DOHH2 (cell line): ENCODE data around the gene FGFR3.

ENCODE experiments used
- H3F3A ChIP-seq: fragments of 200-600 bp; sonication (generic), shearing (Covaris generic); 2 replicates; pipeline ENCODE4 v1.6.0; 2016; ENCODE audit warnings: antibody characterized with exemption, mild to moderate bottlenecking; ENCODE audit not compliant: control insufficient read depth, insufficient read depth
- H3K27ac ChIP-seq: fragments of 200-600 bp; sonication (generic); 2 replicates; pipeline ENCODE4 v1.5.1; 2014; ENCODE audit warnings: low read depth, mild to moderate bottlenecking, low read length, moderate library complexity
- H3K27me3 ChIP-seq: fragments of 200-600 bp; sonication (generic); 2 replicates; pipeline ENCODE4 v1.6.1; 2014; ENCODE audit warnings: mild to moderate bottlenecking, low read length, mixed read lengths; ENCODE audit not compliant: control insufficient read depth
- H3K36me3 ChIP-seq: fragments of 200-600 bp; sonication (generic); 2 replicates; pipeline ENCODE4 v1.6.1; 2014; ENCODE audit warnings: mild to moderate bottlenecking, low read length, moderate library complexity, mixed read lengths; ENCODE audit not compliant: control insufficient read depth
- H3K4me1 ChIP-seq: fragments of 200-600 bp; sonication (generic); 2 replicates; pipeline ENCODE4 v1.6.1; 2014; ENCODE audit warnings: mild to moderate bottlenecking, low read length, mixed read lengths; ENCODE audit not compliant: control insufficient read depth
- H3K4me2 ChIP-seq: fragments of 200-600 bp; sonication (generic); 2 replicates; pipeline ENCODE4 v1.6.0; 2014; ENCODE audit warnings: mild to moderate bottlenecking, low read length, moderate library complexity
- H3K4me3 ChIP-seq: fragments of 200-600 bp; sonication (generic); 2 replicates; pipeline ENCODE4 v1.5.1; 2014; ENCODE audit warnings: mild to moderate bottlenecking, low read length, mixed read lengths
- H3K79me2 ChIP-seq: fragments of 200-600 bp; sonication (generic); 2 replicates; pipeline ENCODE4 v1.6.1; 2014; ENCODE audit warnings: mild to moderate bottlenecking, low read length, mixed read lengths; ENCODE audit not compliant: control insufficient read depth
- H3K9me2 ChIP-seq: fragments of 200-600 bp; sonication (generic); replicated peaks from 2 replicates; pipeline ENCODE4 v1.6.1; 2014; ENCODE audit warnings: mild to moderate bottlenecking, low read length, mixed read lengths; ENCODE audit not compliant: control insufficient read depth
- H3K9me3 ChIP-seq: fragments of 200-600 bp; sonication (generic); 2 replicates; pipeline ENCODE4 v1.6.1; 2014; ENCODE audit warnings: antibody characterized with exemption, low read length, mixed read lengths; ENCODE audit not compliant: control insufficient read depth, insufficient read depth
- H4K20me1 ChIP-seq: fragments of 200-600 bp; sonication (generic); 2 replicates; pipeline ENCODE4 v1.6.0; 2014; ENCODE audit warnings: low read depth, mild to moderate bottlenecking, antibody characterized with exemption, low read length, moderate library complexity; ENCODE audit not compliant: control insufficient read depth, insufficient read depth
- CTCF ChIP-seq: fragments of 200-600 bp; sonication (generic); IDR thresholded peaks from one replicate; pipeline ENCODE4 v1.5.1; 2014; ENCODE audit warnings: antibody characterized with exemption, mild to moderate bottlenecking, low read depth, low read length; ENCODE audit not compliant: poor library complexity, severe bottlenecking
- EZH2phosphoT487 ChIP-seq: fragments of 200-600 bp; sonication (generic); IDR thresholded peaks from 2 replicates; pipeline ENCODE4 v1.6.1; 2017; ENCODE audit warnings: borderline replicate concordance, mild to moderate bottlenecking, antibody characterized with exemption, low read length, moderate library complexity, mixed read lengths

The FGFR3 gene

GRCh38 chr4:1777822-1778641 is 15.1 kb upstream of the FGFR3 start:
- no peak overlapping the region for H3K4me3 ChIP-seq
- H3K9me2 ChIP-seq = no peaks in the 10 kb centered on the region
- H3K36me3 ChIP-seq = no peaks in the 10 kb centered on the region
- H3K9me3 ChIP-seq = no peaks in the 10 kb centered on the region
- no peaks in the 10 kb centered on the region for H3K79me2 ChIP-seq
- H4K20me1 ChIP-seq = no peaks in the 10 kb centered on the region
- no peaks in the 10 kb centered on the region for H3F3A ChIP-seq
- TF ChIP-seq CTCF = no peak
- no peak for TF ChIP-seq EZH2phosphoT487
- H3K27ac ChIP-seq = no peak overlapping the region
- no peak overlapping the region for H3K4me2 ChIP-seq
- 0 out of 2 replicates have a peak, but pooled peaks cover 2% of the 10 kb centered on the region for H3K27me3 ChIP-seq
- H3K4me1 ChIP-seq = no peaks in the 10 kb centered on the region

GRCh38 chr4:1778642-1779392 is 14.3 kb upstream of the FGFR3 start:
- TF ChIP-seq EZH2phosphoT487 = no peak
- TF ChIP-seq CTCF = no peak
- Histone ChIP-seq H3F3A (no peaks in the 10 kb centered on the region), H3K27me3 (0 out of 2 replicates have a peak, but pooled peaks cover 2% of the 10 kb centered on the region), H3K4me1 (no peaks in the 10 kb centered on the region; the same call in 1 of the 2 replicates), H3K79me2 (no peaks in the 10 kb centered on the region), H3K9me3 (no peaks in the 10 kb centered on the region), H3K4me2 (no peak overlapping the region), H3K4me3 (no peak overlapping the region), H3K36me3 (no peaks in the 10 kb centered on the region), H4K20me1 (no peaks in the 10 kb centered on the region), H3K9me2 (no peaks in the 10 kb centered on the region), H3K27ac (no peak overlapping the region)

GRCh38 chr4:1779588-1780382 is 13.3 kb upstream of the FGFR3 start:
- Histone ChIP-seq H3K4me1 (no peaks in the 10 kb centered on the region; the same call in 1 of the 2 replicates), H3K9me3 (no peaks in the 10 kb centered on the region), H3K4me2 (no peak overlapping the region), H3K36me3 (no peaks in the 10 kb centered on the region), H3K9me2 (no peaks in the 10 kb centered on the region), H3K79me2 (no peaks in the 10 kb centered on the region), H3K27ac (no peak overlapping the region), H3F3A (no peaks in the 10 kb centered on the region), H4K20me1 (no peaks in the 10 kb centered on the region), H3K27me3 (0 out of 2 replicates have a peak, but pooled peaks cover 2% of the 10 kb centered on the region), H3K4me3 (no peak overlapping the region)
- TF ChIP-seq CTCF (no peak), EZH2phosphoT487 (no peak)
